HG03196 (cell line): ENCODE data around the gene IMMP2L.

Source experiments
- ATAC-seq: cut with Tn5 transposase; IDR thresholded peaks from one replicate; pipeline ENCODE4 v1.9.1; 2021; ENCODE audit not compliant: unreplicated experiment

IMMP2L gene

DNA sequence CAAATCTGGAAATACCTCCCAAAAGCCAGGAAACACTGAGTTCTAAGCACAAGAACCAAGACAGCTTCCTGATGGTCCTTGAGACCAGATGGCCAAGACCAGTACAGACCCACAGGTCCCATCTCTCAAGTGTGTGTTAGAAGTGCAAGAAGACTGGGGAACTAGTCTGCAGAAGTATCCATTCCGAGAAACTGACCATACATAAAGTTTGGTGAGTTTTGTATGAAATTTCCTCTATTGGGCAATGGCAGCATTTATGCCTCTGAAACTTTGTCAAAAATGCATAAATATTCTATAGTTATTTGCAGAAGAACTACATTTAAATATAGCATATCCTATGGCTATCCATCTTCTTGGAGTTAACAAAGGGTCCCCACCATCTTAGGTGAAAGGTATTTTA is 333.9 kb downstream of the IMMP2L start:
- ATAC-seq: no peak

DNA sequence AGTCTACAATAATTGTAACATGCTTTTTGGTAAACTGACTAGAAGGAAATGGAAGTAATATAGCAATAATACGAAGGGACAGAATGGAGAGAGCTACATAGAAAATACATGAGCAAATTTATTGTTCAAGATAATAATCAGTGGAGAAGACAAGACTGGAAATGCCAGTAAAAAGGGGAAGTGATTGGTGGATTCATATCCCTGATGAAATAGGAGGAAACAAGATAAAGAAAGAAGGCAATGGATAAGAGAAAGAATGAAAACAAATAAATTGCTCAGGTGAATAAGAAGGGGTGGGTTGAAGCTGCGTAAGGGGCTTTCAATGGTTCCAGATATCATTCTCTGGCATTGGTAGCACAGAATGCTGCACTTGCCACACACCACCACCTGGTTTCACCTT is 335.5 kb downstream of the IMMP2L start:
- ATAC-seq: no peak

DNA sequence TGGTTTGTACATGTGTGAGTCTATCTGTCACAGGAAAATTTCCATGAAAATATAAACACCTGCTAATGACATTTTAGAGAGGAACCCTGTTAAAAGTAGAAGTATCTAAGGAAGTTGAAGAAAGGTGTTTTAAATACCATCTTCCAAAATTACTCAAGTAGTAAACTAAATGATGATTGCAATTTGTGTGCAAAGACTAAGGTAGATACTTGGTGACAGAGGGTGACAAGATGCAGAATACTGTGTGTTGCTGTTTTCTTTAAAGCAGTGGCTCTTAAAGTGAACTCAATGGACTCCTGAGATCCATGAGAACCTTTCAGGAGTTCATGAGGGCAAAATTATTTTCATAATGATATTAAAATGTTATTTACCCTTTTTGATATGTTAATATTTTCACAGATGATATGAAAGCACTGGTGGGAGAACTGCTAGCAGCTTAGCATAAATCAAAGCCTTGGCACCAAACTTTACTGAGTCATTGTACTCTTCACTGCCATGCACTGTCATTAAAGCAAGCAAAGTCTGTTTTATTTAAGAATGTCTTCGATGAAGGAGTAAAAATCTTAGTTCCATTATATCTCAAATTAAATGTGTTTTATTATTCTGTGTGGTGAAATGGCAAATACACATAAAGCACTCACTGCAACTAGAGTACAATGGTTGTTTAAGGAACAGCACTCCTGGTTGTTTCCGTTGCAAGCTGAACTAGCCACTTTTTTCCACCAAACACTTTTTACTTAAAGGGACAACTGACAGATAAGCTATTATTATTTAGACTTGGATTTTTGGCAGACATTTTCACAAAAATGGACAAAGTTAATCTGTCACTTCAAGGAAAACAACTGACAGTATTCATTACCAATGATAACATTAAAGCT is 337.7 kb downstream of the IMMP2L start:
- peak; percentile 21 for ATAC-seq

DNA sequence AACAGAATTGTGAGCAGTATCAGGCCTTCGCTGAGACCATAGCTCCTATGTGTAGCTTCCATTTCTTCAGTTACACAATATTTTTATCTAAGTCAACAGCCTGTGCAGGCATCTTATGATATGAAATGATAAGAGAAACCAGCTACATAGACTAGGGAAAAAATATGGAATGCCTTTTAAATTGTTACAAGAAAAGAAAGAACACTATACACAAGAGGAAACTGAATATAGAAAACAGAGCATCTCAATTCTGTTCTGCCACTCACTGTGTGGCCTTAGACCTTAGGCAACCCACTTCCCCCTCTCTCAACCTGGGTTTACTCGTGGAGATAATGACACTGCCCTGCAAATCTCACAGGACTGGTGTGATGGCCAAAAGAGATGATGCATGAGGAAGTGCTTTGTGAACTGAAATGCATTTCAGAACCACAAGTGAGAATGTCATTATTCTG is 338.5 kb downstream of the IMMP2L start:
- peak; percentile 58 for ATAC-seq

DNA sequence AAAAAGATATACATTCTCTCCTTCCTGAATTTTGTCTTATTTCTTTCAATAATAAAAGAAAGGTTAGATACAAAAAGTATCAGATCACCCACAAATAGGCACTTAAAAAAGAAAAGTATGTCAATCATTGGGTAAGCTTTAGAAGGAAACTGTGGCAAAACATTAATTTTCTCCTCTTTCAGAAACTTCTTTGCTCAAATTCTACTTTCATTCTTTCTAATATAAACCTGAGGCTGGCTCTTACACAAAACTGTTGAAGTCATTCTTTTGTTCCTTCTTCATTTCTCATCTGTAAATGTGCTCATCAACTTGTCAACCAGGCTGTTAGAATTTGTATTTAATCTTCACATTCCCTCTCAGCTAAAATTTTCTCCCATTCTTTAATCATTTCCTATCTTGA is 346.7 kb downstream of the IMMP2L start:
- no peak for ATAC-seq

DNA sequence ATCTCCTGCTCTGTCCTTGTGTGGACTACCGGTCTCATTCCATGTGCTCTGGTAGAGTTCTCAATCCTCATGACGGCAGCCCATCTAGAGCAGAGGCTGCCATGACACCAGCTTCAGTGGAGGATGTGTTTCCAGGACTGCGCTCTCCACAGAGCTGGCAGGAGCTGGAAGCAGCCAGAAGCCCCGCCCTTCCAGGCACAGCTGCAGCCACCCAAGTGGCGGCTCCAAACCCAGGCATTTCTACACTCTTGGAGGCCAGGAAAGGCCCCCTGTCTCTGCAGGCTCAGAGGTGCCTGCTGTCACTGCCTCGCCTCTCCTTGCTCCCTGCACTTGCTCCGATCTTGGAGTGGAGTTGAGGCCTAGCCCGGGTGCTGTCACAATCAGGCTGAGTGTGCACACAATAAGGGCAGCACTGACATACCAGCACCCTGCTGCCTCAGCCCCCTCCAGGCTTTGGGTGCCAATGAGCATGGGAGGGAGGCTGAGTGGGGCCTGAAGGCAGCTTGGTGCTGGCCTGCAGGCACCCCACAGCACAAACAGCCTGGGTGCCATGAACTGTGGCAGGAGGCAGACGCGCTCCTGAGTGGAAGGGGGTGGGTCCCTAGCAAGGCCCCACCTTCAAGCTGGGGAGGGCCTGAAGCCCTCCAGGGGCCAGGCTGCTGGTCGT is 349.3 kb downstream of the IMMP2L start:
- no peak for ATAC-seq

DNA sequence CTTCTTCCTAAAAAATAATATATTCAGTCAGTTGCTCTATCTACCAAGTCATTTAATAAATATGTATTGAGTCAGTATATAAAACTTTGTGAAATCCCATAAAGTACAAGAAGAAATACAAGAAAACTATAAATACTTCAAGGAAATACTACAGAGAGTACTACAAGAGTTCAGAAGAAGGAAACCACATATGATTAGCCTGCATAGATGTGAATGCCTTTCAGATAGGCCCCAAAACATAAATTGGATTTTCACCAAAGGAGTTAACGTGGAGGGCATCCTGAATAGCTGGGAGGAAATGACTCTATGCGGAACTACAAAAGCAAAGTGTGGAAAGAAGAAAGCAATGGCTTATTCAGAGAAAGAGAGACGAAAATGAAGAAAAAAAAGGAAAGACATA is 351.3 kb downstream of the IMMP2L start:
- no peak for ATAC-seq

DNA sequence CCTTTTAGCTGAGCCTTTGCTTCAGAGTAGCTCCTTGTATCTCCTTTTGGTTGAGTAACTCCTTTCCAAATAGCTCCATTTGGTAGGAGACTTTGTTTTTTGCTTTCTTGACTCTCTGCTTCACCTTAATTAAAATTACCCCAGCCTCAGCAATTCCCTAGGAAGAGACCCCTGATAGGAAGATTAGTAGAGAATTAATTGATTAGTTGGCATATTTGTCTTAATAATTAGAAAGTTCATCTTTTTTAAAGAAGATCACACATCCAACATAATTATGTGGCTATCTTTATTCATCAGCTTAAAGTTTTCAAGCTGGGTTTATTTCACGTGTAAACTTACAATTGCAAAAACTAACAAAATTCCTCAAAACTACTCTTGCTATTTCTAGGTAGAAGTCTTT is 352.2 kb downstream of the IMMP2L start:
- no peak for ATAC-seq

DNA sequence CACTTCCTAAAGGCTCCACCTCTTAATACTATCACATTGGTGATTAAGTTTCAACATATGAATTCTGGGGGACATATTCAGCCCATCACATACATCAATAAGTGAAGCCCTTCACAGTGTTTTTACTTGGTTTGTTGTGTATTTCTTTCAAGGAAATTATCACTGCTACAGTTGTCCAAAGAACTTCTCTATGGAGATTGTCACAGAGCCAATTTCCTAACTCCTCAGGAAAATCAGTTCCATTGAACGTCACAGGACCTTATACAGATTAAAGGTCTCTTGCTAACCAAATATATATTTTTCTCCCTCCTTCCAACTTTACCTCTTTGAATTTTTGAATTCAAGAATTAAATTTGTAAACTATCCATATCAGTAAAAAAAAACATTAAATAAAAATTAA is 357.0 kb downstream of the IMMP2L start:
- no peak for ATAC-seq

DNA sequence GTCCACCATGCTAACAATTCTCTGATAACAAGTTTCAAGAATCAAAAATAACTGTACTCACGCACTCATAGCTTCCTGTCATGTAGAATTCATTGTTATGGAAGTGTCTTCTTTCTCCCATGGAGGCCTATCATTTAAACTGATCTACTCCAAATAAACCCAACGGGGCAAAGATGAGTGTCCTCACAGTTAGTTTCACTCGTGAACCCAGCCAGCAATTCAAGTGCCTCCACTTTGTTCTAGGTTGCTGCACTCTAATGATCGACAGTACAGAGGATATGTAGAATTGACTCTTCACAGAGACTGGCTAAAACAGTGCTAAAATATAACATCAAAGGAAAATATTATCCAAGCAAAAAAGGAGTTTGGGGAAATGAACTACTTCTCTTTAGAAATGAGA is 360.0 kb downstream of the IMMP2L start:
- ATAC-seq: no peak

DNA sequence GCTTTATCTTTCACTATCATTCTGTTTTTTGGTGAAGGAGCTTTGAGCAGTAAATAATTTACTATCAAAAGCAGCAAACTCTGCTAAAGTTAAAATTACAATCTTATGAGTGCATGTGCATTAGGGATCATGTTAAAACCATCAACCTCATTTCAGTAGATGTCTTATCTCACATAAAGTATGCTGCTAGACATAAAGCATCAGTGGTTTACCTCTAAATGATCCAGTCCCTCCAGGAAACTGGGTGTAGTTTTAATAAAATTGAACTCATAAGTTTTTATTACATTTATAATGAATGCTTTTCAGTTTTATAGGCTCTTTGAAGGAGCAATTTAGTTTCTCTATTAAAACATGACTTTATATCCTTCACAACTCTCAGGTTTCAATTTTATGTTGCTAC is 362.6 kb downstream of the IMMP2L start:
- no peak for ATAC-seq

DNA sequence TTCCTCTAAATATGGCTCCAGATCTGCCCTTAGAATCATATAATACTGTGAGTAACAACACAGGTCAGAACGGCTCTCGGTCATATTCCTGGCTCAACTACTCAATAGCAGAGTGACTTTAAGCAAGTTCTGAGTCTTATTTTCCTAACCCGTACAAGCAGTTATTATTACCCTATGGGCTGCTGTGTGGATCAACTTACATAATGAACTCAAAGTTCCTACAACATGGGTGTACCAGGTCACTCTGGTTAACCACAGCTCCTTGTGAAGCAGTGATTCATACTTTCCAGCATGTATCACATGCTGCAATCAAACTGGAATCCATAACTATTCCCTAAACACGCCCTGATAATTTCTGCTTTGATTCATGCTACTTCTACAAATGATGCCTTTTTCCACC is 364.0 kb downstream of the IMMP2L start:
- ATAC-seq: no peak

DNA sequence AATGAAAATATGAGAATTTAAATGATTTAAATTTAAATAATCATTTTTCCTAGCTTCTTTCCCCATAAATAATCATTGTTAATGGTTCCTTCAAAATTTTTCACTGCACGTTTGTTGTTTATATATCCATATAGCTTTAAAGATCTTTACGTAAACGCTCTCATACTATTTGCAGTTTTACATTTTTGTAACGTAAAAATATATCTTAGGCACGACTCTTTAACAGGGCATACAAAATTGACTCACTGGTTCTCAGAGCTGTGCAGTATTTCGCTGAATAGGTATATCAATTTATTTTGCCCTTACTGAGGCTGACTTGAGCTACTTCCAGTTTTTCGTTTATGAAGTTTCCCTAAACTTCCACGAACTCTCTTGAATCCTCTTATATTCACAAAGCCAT is 365.6 kb downstream of the IMMP2L start:
- no peak for ATAC-seq

DNA sequence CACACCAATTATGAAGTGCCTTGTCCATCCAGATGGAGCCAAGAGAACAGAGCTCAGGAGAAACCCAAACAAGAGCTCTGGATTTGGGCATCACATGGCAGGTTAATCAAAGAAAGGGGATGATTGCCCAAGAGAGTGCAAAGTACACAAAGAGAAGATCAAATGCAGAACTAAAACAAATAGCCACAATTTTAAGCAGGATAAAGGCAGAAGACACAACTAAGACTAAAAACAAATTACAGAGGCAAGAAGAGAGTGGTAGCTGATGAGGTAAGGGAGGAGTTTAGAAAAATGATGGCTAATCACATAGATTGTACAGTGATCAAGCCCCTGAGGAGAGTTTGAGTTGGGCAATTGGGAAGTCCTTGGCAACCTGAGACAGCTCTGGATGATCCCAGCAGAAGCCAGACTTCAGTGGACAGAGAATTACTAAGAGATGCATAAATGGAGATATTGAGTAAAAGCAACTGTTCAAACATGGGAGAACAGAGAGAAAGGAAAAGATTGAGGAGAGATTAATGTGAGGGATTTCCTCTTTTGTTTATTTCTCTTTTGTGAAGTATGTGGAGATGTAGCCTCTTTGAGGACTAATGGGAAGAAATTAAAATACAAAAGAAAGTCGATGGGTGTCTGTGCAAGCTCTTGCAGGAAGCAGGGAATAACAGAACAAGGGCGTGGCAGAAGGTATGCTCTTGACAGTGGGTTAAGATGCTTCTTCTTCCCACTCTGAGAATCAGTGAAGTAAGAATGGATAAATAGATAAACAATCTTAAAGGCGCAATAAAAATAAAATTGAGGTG is 369.5 kb downstream of the IMMP2L start:
- no peak for ATAC-seq

DNA sequence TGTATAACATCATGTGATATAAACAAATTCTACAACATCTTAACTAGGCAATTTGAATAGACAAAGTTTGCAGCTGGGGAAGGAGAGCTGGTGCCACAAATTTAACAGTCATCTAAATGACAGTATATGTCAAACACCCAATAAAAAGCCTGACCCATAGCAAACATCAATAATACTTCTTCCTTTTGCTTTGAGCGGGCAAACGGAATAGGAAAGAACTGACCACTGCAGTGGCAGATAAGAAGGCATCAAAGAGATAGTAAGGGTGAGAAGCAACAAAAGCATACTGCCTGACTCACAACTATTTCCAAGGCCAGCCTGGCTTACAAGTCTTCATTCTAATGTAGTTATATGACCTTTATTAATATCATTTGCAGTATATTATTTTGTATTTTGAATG is 371.5 kb downstream of the IMMP2L start:
- no peak for ATAC-seq

DNA sequence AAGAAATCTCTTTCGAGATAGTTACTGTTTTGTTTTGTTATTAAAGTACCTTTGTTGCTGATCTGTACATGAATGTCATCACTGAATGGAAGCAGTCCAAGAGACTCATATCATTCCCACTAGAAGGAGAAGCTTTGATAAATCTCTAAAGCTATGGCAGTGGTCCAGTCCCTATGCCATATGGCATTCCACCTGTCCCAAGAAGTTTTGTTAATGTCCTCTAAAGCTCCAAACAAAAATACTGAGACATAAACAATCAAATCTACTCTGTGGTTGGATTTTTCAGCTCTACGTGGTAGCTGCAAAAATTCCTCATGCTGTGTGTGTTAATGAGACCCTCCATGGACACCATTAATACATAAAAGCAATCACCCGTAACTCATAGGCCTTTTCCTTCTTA is 377.3 kb downstream of the IMMP2L start:
- no peak for ATAC-seq

DNA sequence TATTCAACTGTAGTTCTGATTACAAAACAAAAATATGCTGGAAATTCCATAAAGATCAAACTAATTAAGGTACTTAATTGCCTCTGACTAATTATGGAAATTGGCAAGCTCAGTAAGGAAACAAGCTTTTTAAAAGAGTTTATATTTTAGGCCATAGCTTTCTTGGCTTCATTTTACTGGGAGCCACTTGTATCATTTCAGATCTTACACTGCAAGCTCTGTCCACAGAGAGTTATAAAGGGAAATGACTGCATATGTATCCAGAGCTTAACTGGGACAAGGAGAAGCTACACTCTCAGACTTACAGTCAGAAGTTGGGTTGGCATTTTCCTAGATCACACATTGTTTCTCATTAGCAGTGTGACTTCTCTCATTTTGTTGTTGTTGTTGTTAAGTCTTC is 379.0 kb downstream of the IMMP2L start:
- no peak for ATAC-seq

DNA sequence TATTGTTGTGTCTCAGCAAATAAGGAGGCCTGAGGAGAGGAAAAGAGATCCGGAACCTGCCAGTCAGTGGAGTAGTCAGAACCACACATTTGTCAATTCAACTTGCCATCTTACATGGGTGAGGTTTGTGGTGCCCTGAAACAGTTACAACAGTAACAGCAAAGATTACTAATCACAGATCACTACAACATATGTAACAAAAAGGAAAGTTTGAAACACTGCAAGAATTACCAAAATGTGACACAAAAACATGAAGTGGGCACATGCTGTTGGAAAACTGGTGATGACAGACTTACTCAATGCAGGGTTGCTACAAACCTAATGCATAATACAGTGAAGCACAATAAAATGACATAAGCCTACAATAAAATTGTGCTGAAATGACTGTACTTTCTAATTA is 382.0 kb downstream of the IMMP2L start:
- ATAC-seq: no peak

DNA sequence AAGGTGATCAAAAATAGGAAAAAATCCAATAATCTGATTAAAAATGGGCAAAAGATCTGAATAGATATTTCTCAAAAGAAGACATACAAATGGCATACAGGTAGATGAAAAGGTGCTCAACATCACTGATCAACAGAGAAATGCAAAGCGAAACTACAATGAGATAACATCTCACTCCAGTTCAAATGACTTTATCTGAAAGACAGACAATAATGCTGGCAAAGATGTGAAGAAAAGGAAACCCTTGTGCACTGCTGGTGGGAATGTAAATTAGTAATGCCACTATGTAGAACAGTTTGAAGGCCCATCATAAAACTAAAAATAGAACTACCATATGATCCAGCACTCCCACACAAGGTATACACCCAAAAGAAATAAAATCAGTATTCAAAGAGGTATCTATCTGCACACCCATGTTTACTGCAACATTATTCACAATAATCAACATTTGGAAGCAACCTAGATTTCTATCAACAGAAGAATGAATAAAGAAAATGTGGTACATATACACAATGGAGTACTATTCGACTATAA is 386.3 kb downstream of the IMMP2L start:
- ATAC-seq: no peak

DNA sequence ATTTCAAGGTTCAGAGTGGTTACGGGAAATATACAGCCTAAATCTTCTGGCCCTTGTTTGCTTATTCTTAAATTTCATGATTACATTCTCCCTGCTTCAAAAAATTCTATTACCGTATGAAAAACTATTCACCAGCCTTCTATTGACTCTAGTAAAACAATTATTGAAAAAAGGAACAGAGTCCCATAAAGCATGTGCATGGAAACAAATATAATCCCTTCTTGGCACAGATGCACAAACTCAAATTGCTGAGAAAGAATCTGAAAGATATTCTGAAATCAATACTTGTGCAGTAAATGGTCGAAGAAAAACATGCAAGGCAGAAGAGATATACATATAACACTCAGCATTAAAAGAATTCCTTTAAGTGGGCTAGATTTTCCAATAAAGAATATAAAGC is 387.8 kb downstream of the IMMP2L start:
- ATAC-seq: no peak

DNA sequence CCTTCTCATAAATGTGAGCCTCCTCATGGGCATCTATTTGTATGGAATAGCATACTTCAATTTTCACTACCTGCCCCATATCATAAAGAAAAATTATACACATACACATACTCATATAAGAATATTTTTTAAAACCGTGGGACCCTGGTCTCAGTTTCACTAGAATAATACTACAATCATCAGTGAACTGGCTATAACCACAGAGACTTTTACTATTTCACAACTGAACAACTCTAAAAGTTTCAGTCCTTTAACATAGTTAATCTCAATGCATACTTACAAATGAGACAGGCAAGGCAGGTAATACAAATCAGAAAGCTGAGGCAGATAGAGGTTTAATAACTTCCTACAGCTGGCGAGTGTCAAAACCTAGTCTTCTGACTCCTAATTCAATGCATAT is 388.3 kb downstream of the IMMP2L start:
- no peak for ATAC-seq
